Astrocyte of the cerebellum (primary cell): Measurements from ENCODE around the gene BICD2.
A peak's percentile ranks its signal among the peaks of the same experiment; 100 is the strongest.

ENCODE experiments used
- DNase-seq: peaks from one replicate; pipeline ENCODE4 v3.0.0-alpha.2; 2011; ENCODE audit warnings: low read depth
- H3K4me3 ChIP-seq: 2 replicates; pipeline ENCODE4 v1.5.1; 2011; ENCODE audit warnings: mild to moderate bottlenecking, low read depth, low read length, moderate library complexity
- CTCF ChIP-seq: IDR thresholded peaks from 2 replicates; pipeline ENCODE4 v1.5.1; 2012; ENCODE audit warnings: low read length, low read depth, moderate library complexity, mild to moderate bottlenecking; ENCODE audit errors: missing control alignments
- in situ Hi-C: cut with HindIII; loops from 2 replicates; pipeline ENCODE4 v1.10.0; 2017; ENCODE audit warnings: low sequenced_read_pairs

Gene BICD2

GRCh38 chr9:92786298-92786697 lies 21.7 kb upstream of the BICD2 start:
- in situ Hi-C loops: loop anchor here (5.0 kb wide), 1 partner anchor 79 kb away; no protein-coding TSS in a partner anchor
- no peak for TF ChIP-seq CTCF
- DNase-seq: no peak
- no peak overlapping the region for H3K4me3 ChIP-seq

- H3K4me3 ChIP-seq: no peak overlapping the region
- no peak for DNase-seq
- in situ Hi-C loops: no loop called here
- TF ChIP-seq CTCF: no peak
Observed at GRCh38 chr9:92781899-92782298, 17.3 kb upstream of the BICD2 start.

- no peak for TF ChIP-seq CTCF
- H3K4me3 ChIP-seq: no peak overlapping the region
- no peak for DNase-seq
- in situ Hi-C loops: no loop called here
Observed at GRCh38 chr9:92780206-92780605, 15.6 kb upstream of the BICD2 start.

- no peak overlapping the region for H3K4me3 ChIP-seq
- in situ Hi-C loops: no loop called here
- TF ChIP-seq CTCF: no peak
- DNase-seq: no peak
Observed at GRCh38 chr9:92775466-92775865, 10.8 kb upstream of the BICD2 start.

GRCh38 chr9:92774274-92774673 lies 9.6 kb upstream of the BICD2 start:
- in situ Hi-C loops: no loop called here
- H3K4me3 ChIP-seq: no peak overlapping the region
- TF ChIP-seq CTCF: no peak
- DNase-seq: peak; percentile 95

GRCh38 chr9:92773810-92774209 lies 9.2 kb upstream of the BICD2 start:
- no peak overlapping the region for H3K4me3 ChIP-seq
- TF ChIP-seq CTCF: no peak
- in situ Hi-C loops: no loop called here
- DNase-seq: no peak

GRCh38 chr9:92771309-92771708 lies 6.7 kb upstream of the BICD2 start:
- no peak overlapping the region for H3K4me3 ChIP-seq
- TF ChIP-seq CTCF: no peak
- in situ Hi-C loops: no loop called here
- DNase-seq: no peak
